H1 (cell line): ENCODE data around the gene BBS9. TPM values are rescaled to one million over a fixed set of nuclear protein-coding genes. Genes with fewer than 3 reads are reported as not detected.

Experiments
- CTCF ChIA-PET: fragments of 300-600 bp; sonication (Branson Sonifier 250); formaldehyde crosslinking; loops from one replicate; lab custom pipeline; 2021; ENCODE audit not compliant: partially characterized antibody; lab: Charles Lee
- POLR2A ChIA-PET: fragments of 300-600 bp; sonication (Branson Sonifier 250); formaldehyde crosslinking; loops from one replicate; lab custom pipeline; 2021; ENCODE audit warnings: inconsistent platforms; ENCODE audit not compliant: partially characterized antibody; lab: Charles Lee
- DNase-seq, 2 experiments: peaks; one replicate each; pipeline versions ENCODE4 v3.0.0 to v3.0.0-alpha.2; 2010 to 2022; ENCODE audit warnings: low spot score in 2 of 2, low read depth in 1 of 2, mixed read lengths in 1 of 2
- FAIRE-seq: peaks from 2 replicates; lab custom pipeline; 2011; peaks lifted over from hg19 to GRCh38; lab: Jason Lieb, UNC
- H2AFZ ChIP-seq: 2 replicates; pipeline ENCODE4 v1.8.1; 2012; ENCODE audit warnings: low read length, inconsistent platforms
- H2AK5ac ChIP-seq: 2 replicates; pipeline ENCODE4 v1.6.1; 2013; ENCODE audit warnings: low read depth, low read length
- H2BK120ac ChIP-seq: replicated peaks from 2 replicates; pipeline ENCODE3; 2013; ENCODE audit warnings: low read depth, low read length, inconsistent platforms
- H2BK12ac ChIP-seq: 2 replicates; pipeline ENCODE4 v1.6.1; 2013; ENCODE audit warnings: low read depth, low read length
- H2BK15ac ChIP-seq: 2 replicates; pipeline ENCODE4 v1.6.1; 2013; ENCODE audit warnings: low read length
- H2BK20ac ChIP-seq: 2 replicates; pipeline ENCODE4 v1.6.1; 2013; ENCODE audit warnings: low read length
- H2BK5ac ChIP-seq: 2 replicates; pipeline ENCODE4 v1.6.1; 2013; ENCODE audit warnings: low read depth, low read length
- H3K14ac ChIP-seq: 2 replicates; pipeline ENCODE4 v1.6.1; 2013; ENCODE audit warnings: inconsistent platforms; ENCODE audit not compliant: insufficient read length
- H3K18ac ChIP-seq: 2 replicates; pipeline ENCODE4 v1.6.1; 2013; ENCODE audit warnings: low read length; ENCODE audit errors: extremely low read depth
- H3K23ac ChIP-seq: 2 replicates; pipeline ENCODE4 v1.6.1; 2013; ENCODE audit warnings: inconsistent platforms; ENCODE audit not compliant: insufficient read length
- H3K23me2 ChIP-seq: 2 replicates; pipeline ENCODE4 v1.6.1; 2013; ENCODE audit warnings: low read depth, low read length
- H3K27ac ChIP-seq: 2 replicates; pipeline ENCODE4 v1.6.1; 2011; ENCODE audit warnings: low read depth, low read length, inconsistent platforms
- H3K27me3 ChIP-seq, 4 experiments: replicated peaks in 1 of 4; 1 replicate in 1 of 4; 2 replicates in 3 of 4; pipeline versions ENCODE4 v1.6.1 to v1.8.1; 2011 to 2013; ENCODE audit warnings: low read length in 3 of 4, mild to moderate bottlenecking in 3 of 4, inconsistent platforms in 2 of 4, mixed read lengths in 2 of 4, moderate library complexity in 1 of 4; ENCODE audit not compliant: control insufficient read depth in 3 of 4, insufficient read depth in 3 of 4; ENCODE audit errors: extremely low read depth in 1 of 4
- H3K36me3 ChIP-seq, 4 experiments: 2 replicates each; pipeline versions ENCODE4 v1.6.1 to v1.8.1; 2011 to 2013; ENCODE audit warnings: mild to moderate bottlenecking in 4 of 4, low read length in 3 of 4, moderate library complexity in 2 of 4, control low read depth in 1 of 4, inconsistent platforms in 1 of 4; ENCODE audit not compliant: insufficient read depth in 4 of 4, control insufficient read depth in 2 of 4
- H3K4ac ChIP-seq: replicated peaks from 2 replicates; pipeline ENCODE3; 2013; ENCODE audit warnings: low read length, low read depth, mixed read lengths, inconsistent platforms; ENCODE audit not compliant: insufficient read length
- H3K4me1 ChIP-seq, 4 experiments: replicated peaks in 1 of 4; 1 replicate in 1 of 4; 2 replicates in 3 of 4; pipeline versions ENCODE4 v1.6.1 to v1.8.1; 2011 to 2013; ENCODE audit warnings: low read length in 3 of 4, inconsistent platforms in 2 of 4, mixed read lengths in 1 of 4; ENCODE audit not compliant: insufficient read depth in 4 of 4, control insufficient read depth in 3 of 4
- H3K4me2 ChIP-seq, 2 experiments: 2 replicates each; pipeline versions ENCODE4 v1.6.1 to v1.8.1; 2011 to 2013; ENCODE audit warnings: low read depth in 2 of 2, low read length in 2 of 2, control low read depth in 1 of 2, inconsistent platforms in 1 of 2, mild to moderate bottlenecking in 1 of 2; ENCODE audit not compliant: insufficient read depth in 1 of 2
- H3K4me3 ChIP-seq, 4 experiments: fragments of 200-600, 300-600 bp in 1 of 4; sonication (generic), shearing (Covaris generic), sonication (Bioruptor Twin) in 1 of 4; 2 replicates each; pipeline versions ENCODE4 v1.5.1 to v1.8.1; 2011 to 2016; ENCODE audit warnings: low read length in 4 of 4, low read depth in 3 of 4, control low read depth in 2 of 4, inconsistent platforms in 2 of 4, mild to moderate bottlenecking in 2 of 4, mixed read lengths in 1 of 4, moderate library complexity in 1 of 4; ENCODE audit not compliant: insufficient read depth in 2 of 4; ENCODE audit errors: extremely low read depth in 1 of 4
- H3K56ac ChIP-seq: replicated peaks from 2 replicates; pipeline ENCODE3; 2013; ENCODE audit warnings: low read depth, mild to moderate bottlenecking, mixed read lengths, low read length, inconsistent platforms; ENCODE audit not compliant: insufficient read length
- H3K79me1 ChIP-seq: 2 replicates; pipeline ENCODE4 v1.6.1; 2013; ENCODE audit warnings: low read depth, low read length, control low read depth
- H3K79me2 ChIP-seq, 2 experiments: 2 replicates each; pipeline versions ENCODE4 v1.6.1 to v1.8.1; 2012 to 2013; ENCODE audit warnings: low read length in 2 of 2, mild to moderate bottlenecking in 2 of 2, inconsistent platforms in 1 of 2; ENCODE audit not compliant: insufficient read depth in 2 of 2, control insufficient read depth in 1 of 2
- H3K9ac ChIP-seq, 4 experiments: replicated peaks in 1 of 4; 1 replicate in 1 of 4; 2 replicates in 3 of 4; pipeline versions ENCODE4 v1.6.1 to v1.8.1; 2011 to 2013; ENCODE audit warnings: low read depth in 3 of 4, low read length in 3 of 4, control low read depth in 2 of 4, mild to moderate bottlenecking in 2 of 4, moderate library complexity in 2 of 4, inconsistent platforms in 1 of 4; ENCODE audit errors: extremely low read depth in 1 of 4
- H3K9me3 ChIP-seq, 2 experiments: 2 replicates each; pipeline versions ENCODE4 v1.6.1 to v1.8.1; 2012 to 2013; ENCODE audit warnings: mild to moderate bottlenecking in 2 of 2, moderate library complexity in 2 of 2, control low read depth in 1 of 2, inconsistent platforms in 1 of 2, low read depth in 1 of 2, low read length in 1 of 2, mixed read lengths in 1 of 2; ENCODE audit not compliant: insufficient read depth in 2 of 2
- H4K20me1 ChIP-seq, 2 experiments: replicated peaks in 1 of 2; 2 replicates each; pipeline versions ENCODE3 to v1.8.1; 2011 to 2013; ENCODE audit warnings: inconsistent platforms in 2 of 2, low read length in 2 of 2, mild to moderate bottlenecking in 1 of 2; ENCODE audit not compliant: insufficient read depth in 2 of 2, control insufficient read depth in 1 of 2
- H4K5ac ChIP-seq: 2 replicates; pipeline ENCODE4 v1.6.1; 2013; ENCODE audit warnings: low read length, low read depth, mixed read lengths, inconsistent platforms; ENCODE audit not compliant: insufficient read length
- H4K8ac ChIP-seq: 2 replicates; pipeline ENCODE4 v1.8.0; 2013; ENCODE audit warnings: mild to moderate bottlenecking, moderate library complexity, low read length, inconsistent platforms; ENCODE audit not compliant: insufficient read depth; ENCODE audit errors: extremely low read depth
- H4K91ac ChIP-seq: replicated peaks from 2 replicates; pipeline ENCODE3; 2013; ENCODE audit warnings: low read length, mixed read lengths, inconsistent platforms; ENCODE audit not compliant: insufficient read length
- CHD2 ChIP-seq: IDR thresholded peaks from 2 replicates; pipeline ENCODE4 v1.6.1; 2012; ENCODE audit warnings: low read length, improper control_type of control experiment
- NRF1 ChIP-seq: IDR thresholded peaks from 2 replicates; pipeline ENCODE4 v1.6.1; 2011; ENCODE audit warnings: mild to moderate bottlenecking, low read depth, low read length, improper control_type of control experiment
- WGBS, 2 experiments: shearing (Covaris generic) in 1 of 2; methylation state at CpG; one replicate each; pipeline versions ENCODE4 v1.1.6 to v1.1.7; 2013 to 2015; ENCODE audit warnings: low lambda C conversion rate in 2 of 2, mixed read lengths in 2 of 2, inconsistent platforms in 1 of 2, low coverage in 1 of 2, missing lambda C conversion rate in 1 of 2; ENCODE audit not compliant: insufficient replicate concordance in 2 of 2, insufficient coverage in 1 of 2, insufficient read length in 1 of 2; ENCODE audit errors: extremely low coverage in 1 of 2, missing lambda C conversion rate in 1 of 2; 5-methylcytosine and 5-hydroxymethylcytosine counted together
- polyA plus RNA-seq, 7 experiments: library from polyadenylated mRNA; depleted of rRNA in 3 of 7; stranded (reverse) in 5 of 7; unstranded in 2 of 7; fragments of >200 nt in 5 of 7; fragments of 200-250 nt in 2 of 7; gene quantifications; 1 replicate in 5 of 7; 2 replicates in 1 of 7; 4 replicates in 1 of 7; pipeline versions ENCODE4 v1.2.1 to v1.2.3, GENCODE V29; 2011 to 2013; ENCODE audit warnings: missing spikeins in 2 of 7, mixed read lengths in 2 of 7
- total RNA-seq: library from RNA; stranded (reverse); fragmentation: NEBNext Ultra II Directional; extraction: Animal tissue kit (Norgen Biotek cat#: 25700); gene quantifications from 2 replicates; pipeline ENCODE4 v1.2.1, GENCODE V29; 2021

BBS9 gene
- total and polyA plus RNA-seq, 2 of the 8 experiments (the other 6 are each of a cell fraction or from before 2014, with no cell fraction given): 22.3 to 37.0 TPM

- H2BK20ac ChIP-seq: no peak overlapping the region
- ChIA-PET CTCF (no interaction called here), POLR2A (no interaction called here)
- H3K79me2 ChIP-seq: no peaks in the 10 kb centered on the region
- no peak overlapping the region for H2BK12ac ChIP-seq
- H3K36me3 ChIP-seq: no peaks in the 10 kb centered on the region
- H2BK5ac ChIP-seq: no peak overlapping the region
- no peaks in the 10 kb centered on the region for H3K23me2 ChIP-seq
- 86% methylated on average over 1 of the region's 1 CpG; no CpG with 5 or more reads in 1 of the 2 experiments for WGBS, 2 experiments
- no peak overlapping the region for H3K9ac ChIP-seq
- no peaks in the 10 kb centered on the region for H3K27me3 ChIP-seq
- H2BK120ac ChIP-seq: no peak overlapping the region
- no peak overlapping the region for H3K56ac ChIP-seq
- no peak overlapping the region for H3K27ac ChIP-seq
- H3K4me3 ChIP-seq: no peak overlapping the region
- no peak overlapping the region for H2AFZ ChIP-seq
- FAIRE-seq (no peak), DNase-seq (no peak)
- H2AK5ac ChIP-seq: no peak overlapping the region
- H3K4me2 ChIP-seq: no peak overlapping the region
- H4K5ac ChIP-seq: no peak overlapping the region
- H3K4me1 ChIP-seq: no peaks in the 10 kb centered on the region
- peaks cover 0 to 2% of the 10 kb centered on the region in 2 experiments for H4K20me1 ChIP-seq
- H3K14ac ChIP-seq: no peak overlapping the region
- no peak overlapping the region for H3K23ac ChIP-seq
- no peak overlapping the region for H3K18ac ChIP-seq
- H3K9me3 ChIP-seq: no peaks in the 10 kb centered on the region
- H4K91ac ChIP-seq: no peak overlapping the region
- no peaks in the 10 kb centered on the region for H3K79me1 ChIP-seq
- no peak overlapping the region for H2BK15ac ChIP-seq
- H4K8ac ChIP-seq: no peak overlapping the region
- no peak overlapping the region for H3K4ac ChIP-seq
- no peak for TF ChIP-seq CHD2
- TF ChIP-seq NRF1: no peak
These were observed 387.2 kb downstream of the BBS9 start for GRCh38 chr7:33516568-33516967.
